MM.1S (cell line): ENCODE results near the gene CCDC88C.
A peak's percentile ranks its signal among the peaks of the same experiment; 100 is the strongest.

ENCODE experiments used
- DNase-seq: peaks from one replicate; pipeline ENCODE4 v3.0.0-alpha.2; 2015
- H2AFZ ChIP-seq: fragments of 300-600 bp; sonication (generic); 2 replicates; pipeline ENCODE4 v1.6.0; 2016; ENCODE audit warnings: antibody characterized with exemption, low read length
- H3F3A ChIP-seq: fragments of 300-600 bp; sonication (generic); 2 replicates; pipeline ENCODE4 v1.6.1; 2016; ENCODE audit warnings: mild to moderate bottlenecking, antibody characterized with exemption, low read length, moderate library complexity, mixed read lengths; ENCODE audit not compliant: insufficient read depth
- H3K27ac ChIP-seq: fragments of 300-600 bp; sonication (generic); 2 replicates; pipeline ENCODE4 v1.5.1; 2016; ENCODE audit warnings: mild to moderate bottlenecking, low read length
- H3K27me3 ChIP-seq: fragments of 300-600 bp; sonication (generic); replicated peaks from 2 replicates; pipeline ENCODE4 v1.6.0; 2016; ENCODE audit warnings: low read length; ENCODE audit not compliant: insufficient read depth
- H3K36me3 ChIP-seq: fragments of 300-600 bp; sonication (generic); replicated peaks from 2 replicates; pipeline ENCODE4 v1.6.1; 2016; ENCODE audit warnings: mild to moderate bottlenecking, low read length, mixed read lengths; ENCODE audit not compliant: insufficient read depth
- H3K4me1 ChIP-seq: fragments of 300-600 bp; sonication (generic); 2 replicates; pipeline ENCODE4 v1.6.1; 2016; ENCODE audit warnings: low read length, mixed read lengths
- H3K4me2 ChIP-seq: fragments of 300-600 bp; sonication (generic); 2 replicates; pipeline ENCODE4 v1.6.0; 2016; ENCODE audit warnings: low read depth, low read length
- H3K4me3 ChIP-seq: fragments of 300-600 bp; sonication (generic); 2 replicates; pipeline ENCODE4 v1.5.1; 2016; ENCODE audit warnings: low read length, mixed read lengths
- H3K79me2 ChIP-seq: fragments of 300-600 bp; sonication (generic); 2 replicates; pipeline ENCODE4 v1.6.1; 2016; ENCODE audit warnings: mixed run types, low read length, mixed read lengths
- H3K9ac ChIP-seq: fragments of 300-600 bp; sonication (generic); 2 replicates; pipeline ENCODE4 v1.6.1; 2016; ENCODE audit warnings: low read length, mixed read lengths
- H3K9me2 ChIP-seq: fragments of 300-600 bp; sonication (generic); replicated peaks from 2 replicates; pipeline ENCODE4 v1.6.1; 2016; ENCODE audit warnings: mild to moderate bottlenecking, low read length, mixed read lengths; ENCODE audit not compliant: insufficient read depth
- H3K9me3 ChIP-seq: fragments of 300-600 bp; sonication (generic); replicated peaks from 2 replicates; pipeline ENCODE4 v1.6.1; 2016; ENCODE audit warnings: mild to moderate bottlenecking, low read length, mixed read lengths; ENCODE audit not compliant: insufficient read depth
- H4K20me1 ChIP-seq: fragments of 300-600 bp; sonication (generic); 2 replicates; pipeline ENCODE4 v1.6.1; 2016; ENCODE audit warnings: mild to moderate bottlenecking, low read length, moderate library complexity, mixed read lengths; ENCODE audit not compliant: insufficient read depth
- EZH2 ChIP-seq: fragments of 300-600 bp; sonication (generic); optimal IDR thresholded peaks from 2 replicates; pipeline ENCODE3; 2017; ENCODE audit warnings: low read depth, mild to moderate bottlenecking, antibody characterized with exemption, low read length, mixed read lengths
- EZH2phosphoT487 ChIP-seq: fragments of 300-600 bp; sonication (generic); IDR thresholded peaks from 2 replicates; pipeline ENCODE4 v1.6.1; 2018; ENCODE audit warnings: antibody characterized with exemption, low read length
- TF ChIP-seq, protein P1 (sequence below): fragments of 300-600 bp; sonication (generic); IDR thresholded peaks from 2 replicates; pipeline ENCODE4 v1.5.1; 2016; ENCODE audit warnings: antibody characterized with exemption, low read length, mixed read lengths

CCDC88C gene

DNA sequence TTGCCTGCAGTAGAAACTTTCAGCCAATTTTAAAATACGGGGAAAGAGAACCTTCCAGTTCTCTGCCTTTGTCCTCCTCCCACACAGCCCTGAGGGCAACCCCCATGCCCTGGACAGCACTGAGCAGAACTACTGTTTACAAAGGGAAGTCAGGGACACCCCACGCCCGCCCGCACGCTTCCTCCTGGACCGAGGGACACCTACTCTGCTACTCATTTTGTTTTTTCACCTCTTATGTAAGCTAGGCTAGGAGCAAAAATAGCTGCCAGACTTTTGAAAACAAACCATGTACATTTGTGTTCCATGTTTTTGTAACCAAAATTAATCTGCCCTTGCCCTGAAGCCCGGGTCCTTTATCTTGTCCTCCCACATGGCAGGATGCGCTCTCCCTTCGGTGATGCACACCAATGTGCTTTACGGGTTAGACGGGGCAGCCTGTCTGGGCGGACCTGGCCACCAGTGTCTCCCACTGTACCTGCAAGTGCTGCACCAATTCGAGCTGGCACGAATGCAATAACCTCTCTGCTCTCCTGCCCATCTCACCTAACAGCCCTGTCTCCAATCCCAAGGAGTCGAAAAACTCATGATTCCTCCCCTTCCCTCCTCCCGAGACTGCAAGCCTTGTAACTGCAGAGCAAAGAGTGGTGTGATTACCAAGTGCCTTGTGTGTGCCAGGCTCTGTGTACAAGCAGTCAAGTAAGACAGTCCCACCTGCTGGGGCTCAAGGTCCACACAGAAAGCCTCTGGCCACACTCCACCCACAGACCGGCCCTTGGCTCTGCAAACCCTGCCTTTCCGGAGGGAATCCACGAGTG, 85.2 kb downstream of the CCDC88C start:
- no peak overlapping the region for H3K4me2 ChIP-seq
- no peaks in the 10 kb centered on the region for H3K9me2 ChIP-seq
- TF ChIP-seq EZH2 (no peak), EZH2phosphoT487 (no peak)
- TF ChIP-seq, protein P1, sequence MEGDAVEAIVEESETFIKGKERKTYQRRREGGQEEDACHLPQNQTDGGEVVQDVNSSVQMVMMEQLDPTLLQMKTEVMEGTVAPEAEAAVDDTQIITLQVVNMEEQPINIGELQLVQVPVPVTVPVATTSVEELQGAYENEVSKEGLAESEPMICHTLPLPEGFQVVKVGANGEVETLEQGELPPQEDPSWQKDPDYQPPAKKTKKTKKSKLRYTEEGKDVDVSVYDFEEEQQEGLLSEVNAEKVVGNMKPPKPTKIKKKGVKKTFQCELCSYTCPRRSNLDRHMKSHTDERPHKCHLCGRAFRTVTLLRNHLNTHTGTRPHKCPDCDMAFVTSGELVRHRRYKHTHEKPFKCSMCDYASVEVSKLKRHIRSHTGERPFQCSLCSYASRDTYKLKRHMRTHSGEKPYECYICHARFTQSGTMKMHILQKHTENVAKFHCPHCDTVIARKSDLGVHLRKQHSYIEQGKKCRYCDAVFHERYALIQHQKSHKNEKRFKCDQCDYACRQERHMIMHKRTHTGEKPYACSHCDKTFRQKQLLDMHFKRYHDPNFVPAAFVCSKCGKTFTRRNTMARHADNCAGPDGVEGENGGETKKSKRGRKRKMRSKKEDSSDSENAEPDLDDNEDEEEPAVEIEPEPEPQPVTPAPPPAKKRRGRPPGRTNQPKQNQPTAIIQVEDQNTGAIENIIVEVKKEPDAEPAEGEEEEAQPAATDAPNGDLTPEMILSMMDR: no peak
- H3K9me3 ChIP-seq: no peaks in the 10 kb centered on the region
- H3K27ac ChIP-seq: peak overlapping the region; percentile 85; the same call in 1 of the 2 replicates
- H3K27me3 ChIP-seq: no peaks in the 10 kb centered on the region
- H3F3A ChIP-seq: peaks cover 25% of the 10 kb centered on the region
- H4K20me1 ChIP-seq: no peaks in the 10 kb centered on the region
- no peaks in the 10 kb centered on the region for H3K36me3 ChIP-seq
- no peak for DNase-seq
- no peak overlapping the region for H3K4me3 ChIP-seq
- H3K79me2 ChIP-seq: peaks cover 88% of the 10 kb centered on the region
- H3K9ac ChIP-seq: 0 out of 2 replicates have a peak overlapping the region, but pooled peaks have one; percentile 28
- H2AFZ ChIP-seq: no peak overlapping the region
- peaks cover 56% of the 10 kb centered on the region for H3K4me1 ChIP-seq

DNA sequence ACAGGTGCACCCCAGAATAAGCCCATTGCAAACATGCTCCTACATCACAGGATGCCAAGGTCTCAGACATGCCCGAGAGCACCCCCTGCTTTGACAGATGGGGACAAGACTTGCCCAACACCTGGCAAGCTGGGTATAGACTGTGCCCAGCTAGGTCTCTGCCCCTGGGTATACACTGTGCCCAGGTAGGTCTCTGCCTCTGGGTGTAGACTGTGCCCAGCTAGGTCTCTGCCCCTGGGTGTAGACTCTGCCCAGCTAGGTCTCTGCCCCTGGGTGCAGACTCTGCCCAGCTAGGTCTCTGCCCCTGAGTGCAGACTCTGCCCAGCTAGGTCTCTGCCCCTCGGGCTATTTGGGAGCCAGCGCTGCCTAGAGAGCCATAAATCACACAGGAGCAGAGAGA, 85.9 kb downstream of the CCDC88C start:
- DNase-seq: no peak
- TF ChIP-seq EZH2phosphoT487: no peak
- no peak overlapping the region for H3K9ac ChIP-seq
- no peaks in the 10 kb centered on the region for H3K36me3 ChIP-seq
- no peaks in the 10 kb centered on the region for H4K20me1 ChIP-seq
- no peaks in the 10 kb centered on the region for H3K27me3 ChIP-seq
- H3K79me2 ChIP-seq: peaks cover 88% of the 10 kb centered on the region
- H2AFZ ChIP-seq: no peak overlapping the region
- no peak overlapping the region for H3K4me2 ChIP-seq
- H3K4me3 ChIP-seq: no peak overlapping the region
- H3K9me3 ChIP-seq: no peaks in the 10 kb centered on the region
- H3K4me1 ChIP-seq: peaks cover 57% of the 10 kb centered on the region
- H3F3A ChIP-seq: peaks cover 27% of the 10 kb centered on the region
- H3K9me2 ChIP-seq: no peaks in the 10 kb centered on the region
- H3K27ac ChIP-seq: peak overlapping the region; percentile 34; the same call in 1 of the 2 replicates

DNA sequence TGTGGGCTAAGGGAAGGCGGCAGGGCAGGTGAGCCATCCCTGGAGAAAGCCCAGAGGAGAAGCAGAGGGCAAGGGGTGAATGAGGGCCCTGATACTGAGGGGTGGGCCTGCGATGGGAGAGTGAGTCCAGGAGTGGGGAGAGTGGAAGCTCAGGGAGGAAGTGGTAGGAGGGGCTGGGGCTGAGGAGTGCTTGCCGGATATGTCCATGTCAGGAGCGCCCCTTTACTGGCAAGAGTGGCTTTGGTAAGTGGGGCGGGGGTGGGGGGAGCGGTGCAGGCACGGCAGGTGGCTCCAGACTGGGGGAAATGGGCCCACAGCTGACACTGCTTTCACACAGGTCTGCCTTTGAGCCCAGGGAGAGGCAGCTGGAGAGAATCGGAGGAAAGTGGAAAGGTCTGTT, 86.8 kb downstream of the CCDC88C start:
- TF ChIP-seq EZH2phosphoT487: no peak
- TF ChIP-seq, protein P1: no peak
- TF ChIP-seq EZH2: no peak
- no peak overlapping the region for H2AFZ ChIP-seq
- H3K4me3 ChIP-seq: no peak overlapping the region
- no peaks in the 10 kb centered on the region for H4K20me1 ChIP-seq
- no peak overlapping the region for H3K9ac ChIP-seq
- peaks cover 58% of the 10 kb centered on the region for H3K4me1 ChIP-seq
- H3K79me2 ChIP-seq: peaks cover 90% of the 10 kb centered on the region
- H3K9me2 ChIP-seq: no peaks in the 10 kb centered on the region
- H3K36me3 ChIP-seq: no peaks in the 10 kb centered on the region
- DNase-seq: no peak
- no peaks in the 10 kb centered on the region for H3K9me3 ChIP-seq
- no peaks in the 10 kb centered on the region for H3K27me3 ChIP-seq
- peak overlapping the region; percentile 34; the same call in 1 of the 2 replicates for H3K27ac ChIP-seq
- H3F3A ChIP-seq: peaks cover 28% of the 10 kb centered on the region
- H3K4me2 ChIP-seq: no peak overlapping the region
